ENCODE data around the gene METTL24.

GRCh38 chr6:110358553-110359160 is 508 bp upstream of the METTL24 start:
- TF ChIP-seq CTCF (IDR thresholded peaks at IDR 0.05) (no peak), EZH2 (IDR thresholded peaks at IDR 0.05) (no peak)
